ENCODE data around the gene ATXN10. TPM values are rescaled to one million over a fixed set of nuclear protein-coding genes. Genes with fewer than 3 reads are reported as not detected.

Gene ATXN10
- total RNA-seq, 1 experiment from 2014 or later = 135 TPM

DNA sequence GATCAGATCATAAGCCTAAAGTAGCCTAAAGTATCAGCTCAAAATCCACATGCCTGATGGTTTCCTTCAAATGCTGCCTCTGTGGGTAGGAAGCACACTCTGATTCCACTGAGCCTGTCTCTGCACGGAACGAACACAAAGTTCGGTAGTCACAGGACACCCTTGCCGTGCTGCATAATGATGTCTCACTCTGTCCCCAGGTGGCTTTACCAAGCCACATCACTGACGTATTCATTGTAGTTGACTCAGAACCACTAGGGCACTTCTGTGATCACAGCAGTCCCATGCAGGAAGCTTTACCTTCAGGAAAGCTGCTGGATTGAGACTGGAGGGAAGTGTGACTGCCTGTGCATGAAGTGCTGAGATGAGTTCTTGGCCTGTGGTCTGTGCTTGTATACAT, 147.7 kb downstream of the ATXN10 start:
- ATAC-seq (no peak), DNase-seq (ENCODE audit: low read depth, low spot score) (no peak)
- RAD21 ChIA-PET (ENCODE audit: low non-redundant PET in 1 of 2, low total read pairs in 2 of 2, uncharacterized antibody in 2 of 2, unreplicated experiment in 2 of 2) = no interaction called here
- H2AFZ ChIP-seq (ENCODE audit: low read depth, low read length, poor library complexity, severe bottlenecking) = no peak overlapping the region
- no peak overlapping the region for H3K4me2 ChIP-seq (ENCODE audit: low read length)
- TF ChIP-seq, protein P1, sequence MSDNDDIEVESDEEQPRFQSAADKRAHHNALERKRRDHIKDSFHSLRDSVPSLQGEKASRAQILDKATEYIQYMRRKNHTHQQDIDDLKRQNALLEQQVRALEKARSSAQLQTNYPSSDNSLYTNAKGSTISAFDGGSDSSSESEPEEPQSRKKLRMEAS (IDR thresholded peaks at IDR 0.05) = no peak
- TF ChIP-seq, protein P2, sequence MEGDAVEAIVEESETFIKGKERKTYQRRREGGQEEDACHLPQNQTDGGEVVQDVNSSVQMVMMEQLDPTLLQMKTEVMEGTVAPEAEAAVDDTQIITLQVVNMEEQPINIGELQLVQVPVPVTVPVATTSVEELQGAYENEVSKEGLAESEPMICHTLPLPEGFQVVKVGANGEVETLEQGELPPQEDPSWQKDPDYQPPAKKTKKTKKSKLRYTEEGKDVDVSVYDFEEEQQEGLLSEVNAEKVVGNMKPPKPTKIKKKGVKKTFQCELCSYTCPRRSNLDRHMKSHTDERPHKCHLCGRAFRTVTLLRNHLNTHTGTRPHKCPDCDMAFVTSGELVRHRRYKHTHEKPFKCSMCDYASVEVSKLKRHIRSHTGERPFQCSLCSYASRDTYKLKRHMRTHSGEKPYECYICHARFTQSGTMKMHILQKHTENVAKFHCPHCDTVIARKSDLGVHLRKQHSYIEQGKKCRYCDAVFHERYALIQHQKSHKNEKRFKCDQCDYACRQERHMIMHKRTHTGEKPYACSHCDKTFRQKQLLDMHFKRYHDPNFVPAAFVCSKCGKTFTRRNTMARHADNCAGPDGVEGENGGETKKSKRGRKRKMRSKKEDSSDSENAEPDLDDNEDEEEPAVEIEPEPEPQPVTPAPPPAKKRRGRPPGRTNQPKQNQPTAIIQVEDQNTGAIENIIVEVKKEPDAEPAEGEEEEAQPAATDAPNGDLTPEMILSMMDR (IDR thresholded peaks at IDR 0.05 in 2 of 3, conservative IDR thresholded peaks at IDR 0.05 in 1 of 3; ENCODE audit: borderline replicate concordance in 1 of 3, insufficient read depth in 1 of 3, low read depth in 2 of 3, low read length in 2 of 3) = no peak
- no peak for TF ChIP-seq YY1 (IDR thresholded peaks at IDR 0.05; ENCODE audit: extremely low read depth, insufficient replicate concordance, low read depth, low read length)
- TF ChIP-seq, protein P3, sequence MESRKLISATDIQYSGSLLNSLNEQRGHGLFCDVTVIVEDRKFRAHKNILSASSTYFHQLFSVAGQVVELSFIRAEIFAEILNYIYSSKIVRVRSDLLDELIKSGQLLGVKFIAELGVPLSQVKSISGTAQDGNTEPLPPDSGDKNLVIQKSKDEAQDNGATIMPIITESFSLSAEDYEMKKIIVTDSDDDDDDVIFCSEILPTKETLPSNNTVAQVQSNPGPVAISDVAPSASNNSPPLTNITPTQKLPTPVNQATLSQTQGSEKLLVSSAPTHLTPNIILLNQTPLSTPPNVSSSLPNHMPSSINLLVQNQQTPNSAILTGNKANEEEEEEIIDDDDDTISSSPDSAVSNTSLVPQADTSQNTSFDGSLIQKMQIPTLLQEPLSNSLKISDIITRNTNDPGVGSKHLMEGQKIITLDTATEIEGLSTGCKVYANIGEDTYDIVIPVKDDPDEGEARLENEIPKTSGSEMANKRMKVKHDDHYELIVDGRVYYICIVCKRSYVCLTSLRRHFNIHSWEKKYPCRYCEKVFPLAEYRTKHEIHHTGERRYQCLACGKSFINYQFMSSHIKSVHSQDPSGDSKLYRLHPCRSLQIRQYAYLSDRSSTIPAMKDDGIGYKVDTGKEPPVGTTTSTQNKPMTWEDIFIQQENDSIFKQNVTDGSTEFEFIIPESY (IDR thresholded peaks at IDR 0.05; ENCODE audit: extremely low read depth, insufficient replicate concordance, low read length) = no peak
- intact Hi-C loops (cut with micrococcal nuclease) = no loop called here
- no peak overlapping the region for H3K27ac ChIP-seq (ENCODE audit: low read depth, low read length)
- H3K9me2 ChIP-seq (ENCODE audit: insufficient read depth) = no peaks in the 10 kb centered on the region
- no peaks in the 10 kb centered on the region for H3K9me3 ChIP-seq (ENCODE audit: control insufficient read depth in 1 of 2, insufficient read depth in 1 of 2, low read depth in 1 of 2, low read length in 2 of 2)
- POLR2A ChIA-PET = no interaction called here
- no peaks in the 10 kb centered on the region for H3K27me3 ChIP-seq (ENCODE audit: insufficient read depth, low read length)
- H3K4me3 ChIP-seq (replicated peaks in 1 of 2; ENCODE audit: low read depth in 1 of 2, low read length in 2 of 2) = no peak overlapping the region
- BruUV-seq (replicated peaks) = no TSS peak
- CTCF ChIA-PET = no interaction called here
- H3K36me3 ChIP-seq (ENCODE audit: control insufficient read depth in 1 of 2, insufficient read depth in 2 of 2, low read length in 2 of 2) = no peaks in the 10 kb centered on the region
- no peaks in the 10 kb centered on the region for H3K79me2 ChIP-seq (ENCODE audit: insufficient read depth, low read length)
- no peaks in the 10 kb centered on the region for H4K20me1 ChIP-seq (ENCODE audit: insufficient read depth)
- H3K9ac ChIP-seq (ENCODE audit: low read length) = no peak overlapping the region
- no peaks in the 10 kb centered on the region for H3K4me1 ChIP-seq (ENCODE audit: control insufficient read depth in 1 of 2, insufficient read depth in 2 of 2, low read length in 2 of 2)
